Neural progenitor cell (in vitro differentiated cells): ENCODE results near the gene GDF11.

ENCODE experiments used
- EZH2 ChIP-seq: fragments of 200-600 bp; sonication (generic); IDR thresholded peaks from 2 replicates; pipeline ENCODE4 v1.6.1; 2017; ENCODE audit warnings: antibody characterized with exemption, mild to moderate bottlenecking, moderate library complexity
- TF ChIP-seq, protein P1 (sequence below): fragments of 200-600 bp; sonication (generic); IDR thresholded peaks from 2 replicates; pipeline ENCODE4 v1.5.1; 2017; ENCODE audit warnings: antibody characterized with exemption, mild to moderate bottlenecking

DNA sequence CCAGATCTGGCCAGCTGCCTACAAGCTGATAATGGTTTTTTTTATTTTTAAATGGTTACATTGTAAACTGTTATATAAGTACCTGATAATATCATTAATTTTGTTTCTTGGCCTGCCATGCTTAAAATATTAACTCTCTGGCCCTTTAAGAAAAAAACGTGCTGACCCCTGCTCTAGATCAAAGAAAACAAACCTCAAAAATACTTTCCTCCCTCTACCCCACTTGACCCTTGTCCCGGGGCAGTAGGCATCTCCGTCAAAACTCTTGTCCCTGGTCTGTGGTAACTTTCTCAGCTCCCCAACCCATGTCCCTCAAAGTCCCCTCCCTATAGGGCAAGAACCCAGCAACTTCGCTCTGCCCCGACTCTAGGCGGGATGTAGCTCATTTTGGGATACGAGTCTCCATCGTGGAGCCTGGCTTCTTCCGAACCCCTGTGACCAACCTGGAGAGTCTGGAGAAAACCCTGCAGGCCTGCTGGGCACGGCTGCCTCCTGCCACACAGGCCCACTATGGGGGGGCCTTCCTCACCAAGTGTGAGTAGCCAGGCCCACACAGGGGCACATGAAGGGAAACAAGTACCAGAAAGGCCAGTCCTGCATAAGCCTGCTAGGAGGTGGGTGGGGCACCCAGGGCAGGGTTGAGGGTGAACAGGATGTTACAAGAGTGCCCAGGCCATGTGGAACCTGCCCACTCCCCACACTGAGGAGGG, 19.3 kb upstream of the GDF11 start:
- TF ChIP-seq, protein P1, sequence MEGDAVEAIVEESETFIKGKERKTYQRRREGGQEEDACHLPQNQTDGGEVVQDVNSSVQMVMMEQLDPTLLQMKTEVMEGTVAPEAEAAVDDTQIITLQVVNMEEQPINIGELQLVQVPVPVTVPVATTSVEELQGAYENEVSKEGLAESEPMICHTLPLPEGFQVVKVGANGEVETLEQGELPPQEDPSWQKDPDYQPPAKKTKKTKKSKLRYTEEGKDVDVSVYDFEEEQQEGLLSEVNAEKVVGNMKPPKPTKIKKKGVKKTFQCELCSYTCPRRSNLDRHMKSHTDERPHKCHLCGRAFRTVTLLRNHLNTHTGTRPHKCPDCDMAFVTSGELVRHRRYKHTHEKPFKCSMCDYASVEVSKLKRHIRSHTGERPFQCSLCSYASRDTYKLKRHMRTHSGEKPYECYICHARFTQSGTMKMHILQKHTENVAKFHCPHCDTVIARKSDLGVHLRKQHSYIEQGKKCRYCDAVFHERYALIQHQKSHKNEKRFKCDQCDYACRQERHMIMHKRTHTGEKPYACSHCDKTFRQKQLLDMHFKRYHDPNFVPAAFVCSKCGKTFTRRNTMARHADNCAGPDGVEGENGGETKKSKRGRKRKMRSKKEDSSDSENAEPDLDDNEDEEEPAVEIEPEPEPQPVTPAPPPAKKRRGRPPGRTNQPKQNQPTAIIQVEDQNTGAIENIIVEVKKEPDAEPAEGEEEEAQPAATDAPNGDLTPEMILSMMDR: no peak
- no peak for TF ChIP-seq EZH2
